HEK293T (cell line): Measurements from ENCODE around the gene JAZF1.

Source experiments
- CTCF ChIA-PET: fragments of 350-600 bp; formaldehyde crosslinking; extraction: SDS; loops from one replicate; lab custom pipeline; 2021; ENCODE audit warnings: antibody characterized with exemption, inconsistent platforms; lab: Yijun Ruan, JAX
- POLR2A ChIA-PET: fragments of 350-600 bp; formaldehyde crosslinking; extraction: SDS; loops from one replicate; lab custom pipeline; 2020; ENCODE audit warnings: antibody characterized with exemption, inconsistent platforms; lab: Yijun Ruan, JAX
- DNase-seq: peaks from one replicate; pipeline ENCODE4 v3.0.0; 2012; ENCODE audit warnings: mixed read lengths; ENCODE audit errors: extremely low spot score
- ARNT ChIP-seq: fragments of 450-650 bp; IDR thresholded peaks from 2 replicates; pipeline ENCODE4 v1.6.1; 2017; ENCODE audit warnings: mild to moderate bottlenecking
- BHLHE40 ChIP-seq: fragments of 450-650 bp; IDR thresholded peaks from 2 replicates; pipeline ENCODE4 v1.6.1; 2016; ENCODE audit warnings: mild to moderate bottlenecking, moderate library complexity, borderline replicate concordance
- CTBP1 ChIP-seq: fragments of 450-650 bp; IDR thresholded peaks from 2 replicates; pipeline ENCODE4 v1.6.1; 2016; ENCODE audit warnings: borderline replicate concordance
- ELF4 ChIP-seq: fragments of 450-650 bp; IDR thresholded peaks from 2 replicates; pipeline ENCODE4 v1.6.1; 2017; ENCODE audit warnings: antibody characterized with exemption
- FOXA1 ChIP-seq: fragments of 450-650 bp; IDR thresholded peaks from 2 replicates; pipeline ENCODE4 v1.6.1; 2016; ENCODE audit warnings: mild to moderate bottlenecking
- FOXK2 ChIP-seq: fragments of 450-650 bp; IDR thresholded peaks from 2 replicates; pipeline ENCODE4 v1.6.1; 2016; ENCODE audit warnings: mild to moderate bottlenecking
- FOXM1 ChIP-seq: fragments of 450-650 bp; IDR thresholded peaks from 2 replicates; pipeline ENCODE4 v1.6.1; 2017; ENCODE audit warnings: mild to moderate bottlenecking, borderline replicate concordance
- HDGF ChIP-seq: fragments of 450-650 bp; IDR thresholded peaks from 2 replicates; pipeline ENCODE4 v1.6.1; 2017; ENCODE audit warnings: antibody characterized with exemption, borderline replicate concordance
- L3MBTL2 ChIP-seq: fragments of 450-650 bp; conservative IDR thresholded peaks from 2 replicates; pipeline ENCODE4 v1.6.1; 2016; ENCODE audit warnings: mild to moderate bottlenecking
- LEF1 ChIP-seq: fragments of 450-650 bp; IDR thresholded peaks from 2 replicates; pipeline ENCODE4 v1.6.1; 2017; ENCODE audit warnings: mild to moderate bottlenecking, borderline replicate concordance
- NFRKB ChIP-seq: fragments of 450-650 bp; IDR thresholded peaks from 2 replicates; pipeline ENCODE4 v1.6.1; 2016; ENCODE audit warnings: mild to moderate bottlenecking, moderate library complexity
- PKNOX1 ChIP-seq: fragments of 450-650 bp; IDR thresholded peaks from 2 replicates; pipeline ENCODE4 v1.6.1; 2016
- SP1 ChIP-seq: fragments of 450-650 bp; IDR thresholded peaks from 2 replicates; pipeline ENCODE4 v1.6.1; 2017
- SUZ12 ChIP-seq: fragments of 450-650 bp; IDR thresholded peaks from 2 replicates; pipeline ENCODE4 v1.6.1; 2016; ENCODE audit warnings: mild to moderate bottlenecking
- TARDBP ChIP-seq: fragments of 450-650 bp; IDR thresholded peaks from 2 replicates; pipeline ENCODE4 v1.6.1; 2016
- ZNF384 ChIP-seq: fragments of 450-650 bp; IDR thresholded peaks from 2 replicates; pipeline ENCODE4 v1.6.1; 2016

The JAZF1 gene

GRCh38 chr7:27914409-27914808 is 266.2 kb downstream of the JAZF1 start:
- ChIA-PET CTCF (no interaction called here), POLR2A (no interaction called here)
- no peak for TF ChIP-seq PKNOX1
- no peak for TF ChIP-seq NFRKB
- no peak for TF ChIP-seq TARDBP
- TF ChIP-seq ELF4: no peak
- TF ChIP-seq CTBP1: no peak
- no peak for TF ChIP-seq BHLHE40
- no peak for DNase-seq

- DNase-seq: no peak
- TF ChIP-seq FOXM1 (no peak), SUZ12 (no peak), HDGF (no peak), ARNT (no peak), LEF1 (no peak), FOXA1 (no peak), L3MBTL2 (no peak), ZNF384 (no peak), BHLHE40 (no peak), CTBP1 (no peak), TARDBP (no peak), NFRKB (no peak), SP1 (no peak), PKNOX1 (no peak), FOXK2 (no peak), ELF4 (no peak)
- ChIA-PET POLR2A (no interaction called here), CTCF (no interaction called here)
Measured at GRCh38 chr7:27912751-27913150, 267.8 kb downstream of the JAZF1 start.

- POLR2A ChIA-PET: no interaction called here
- DNase-seq: no peak
- CTCF ChIA-PET: no interaction called here
Measured at GRCh38 chr7:27911920-27912319, 268.7 kb downstream of the JAZF1 start.

GRCh38 chr7:27910326-27910725 is 270.3 kb downstream of the JAZF1 start:
- DNase-seq: no peak
- TF ChIP-seq CTBP1 (no peak), FOXM1 (no peak), NFRKB (no peak), SUZ12 (no peak), FOXK2 (no peak), ARNT (no peak), L3MBTL2 (no peak), ZNF384 (no peak), BHLHE40 (no peak), LEF1 (no peak), FOXA1 (no peak), ELF4 (no peak), HDGF (no peak), SP1 (no peak), TARDBP (no peak), PKNOX1 (no peak)
- POLR2A ChIA-PET: interaction anchor here (0.9 kb wide), 1 partner anchor 10 kb away, joined by 3 read pairs; no protein-coding TSS in a partner anchor
- CTCF ChIA-PET: no interaction called here

More at GRCh38 chr7:27911920-27912319, 268.7 kb downstream of the JAZF1 start:
- TF ChIP-seq HDGF (no peak), FOXM1 (no peak), ARNT (no peak), PKNOX1 (no peak), TARDBP (no peak)

GRCh38 chr7:27908534-27909165 is 271.9 kb downstream of the JAZF1 start:
- ChIA-PET CTCF (interaction anchor here (0.9 kb wide), 1 partner anchor 11 kb away, joined by 3 read pairs; no protein-coding TSS in a partner anchor), POLR2A (no interaction called here)
- no peak for TF ChIP-seq FOXM1

GRCh38 chr7:27906385-27907091 is 274.1 kb downstream of the JAZF1 start:
- no peak for DNase-seq
- CTCF ChIA-PET: interaction anchor here (1.5 to 1.7 kb wide), 2 partner anchors 14 to 711 kb away, joined by 5 read pairs; no protein-coding TSS in a partner anchor
- POLR2A ChIA-PET: no interaction called here
- TF ChIP-seq SUZ12 (no peak), HDGF (no peak), NFRKB (no peak), TARDBP (no peak), ARNT (no peak), PKNOX1 (no peak), SP1 (no peak), ZNF384 (no peak), FOXA1 (no peak), FOXK2 (no peak), BHLHE40 (no peak), L3MBTL2 (no peak), CTBP1 (no peak), FOXM1 (no peak), ELF4 (no peak), LEF1 (no peak)

More at GRCh38 chr7:27908534-27909165, 271.9 kb downstream of the JAZF1 start:
- no peak for DNase-seq
